Activated CD4-positive, alpha-beta T cell treated with anti-CD3 and anti-CD28 coated beads, Interleukin-2, Interleukin-4, amounts not matched to agents 100 ng/mL and 50 ng/mL, durations not matched to agents 16 hours and 8 hours (primary cell): ENCODE data around the gene MT1B.
"Not testable (repeated sequence)": the region's sequence is repeated elsewhere in the genome, so short reads cannot be mapped to it uniquely, and the experiment has no call there.

Experiments
- DNase-seq: peaks from one replicate; pipeline ENCODE4 v3.0.0-alpha.2; 2020; ENCODE audit warnings: low spot score

MT1B gene

GRCh38 chr16:56620339-56620897, 31.3 kb upstream of the MT1B start:
- DNase-seq: no peak

GRCh38 chr16:56621665-56622445, 29.8 kb upstream of the MT1B start:
- not testable (repeated sequence) for DNase-seq

- not testable (repeated sequence) for DNase-seq
These were observed 28.5 kb upstream of the MT1B start for GRCh38 chr16:56623184-56623583.

GRCh38 chr16:56623637-56624036, 28.0 kb upstream of the MT1B start:
- no peak for DNase-seq

- DNase-seq: peak; percentile 58
These were observed 26.3 kb upstream of the MT1B start, which contains the start of gene MT1E for GRCh38 chr16:56625140-56625942. Gene MT1E, plus strand, starts transcription at chr16:56625781. Its CDS starts 71 bp downstream, at chr16:56625852.

- DNase-seq: no peak
These were observed 25.6 kb upstream of the MT1B start for GRCh38 chr16:56625943-56626654.

GRCh38 chr16:56626685-56627084, 25.0 kb upstream of the MT1B start:
- DNase-seq: no peak

GRCh38 chr16:56628486-56629350, 23.0 kb upstream of the MT1B start:
- no peak for DNase-seq

- DNase-seq: no peak
These were observed 22.2 kb upstream of the MT1B start for GRCh38 chr16:56629531-56629930.

GRCh38 chr16:56630134-56630533, 21.6 kb upstream of the MT1B start:
- no peak for DNase-seq

- no peak for DNase-seq
These were observed 20.5 kb upstream of the MT1B start for GRCh38 chr16:56631197-56631596.

GRCh38 chr16:56631832-56632155, 19.9 kb upstream of the MT1B start:
- DNase-seq: no peak

GRCh38 chr16:56632156-56632847, 19.4 kb upstream of the MT1B start, which contains the start of gene MT1M:
Gene MT1M, plus strand, starts transcription at chr16:56632659. Its CDS starts 73 bp downstream, at chr16:56632732.
- DNase-seq: no peak

GRCh38 chr16:56632848-56633365, 18.8 kb upstream of the MT1B start:
- DNase-seq: no peak

- no peak for DNase-seq
These were observed 18.2 kb upstream of the MT1B start for GRCh38 chr16:56633535-56633934.

- DNase-seq: no peak
These were observed 16.8 kb upstream of the MT1B start for GRCh38 chr16:56634715-56635440.

GRCh38 chr16:56635441-56635967, 16.2 kb upstream of the MT1B start:
- no peak for DNase-seq

GRCh38 chr16:56636616-56637413, 14.9 kb upstream of the MT1B start:
- DNase-seq: no peak
